Activated naive CD8-positive, alpha-beta T cell treated with anti-CD3 and anti-CD28 coated beads, Interleukin-2, amount 50 U/mL, for 16 hours (primary cell): Measurements from ENCODE around the gene TCAF2.
"Not testable (repeated sequence)": the region's sequence is repeated elsewhere in the genome, so short reads cannot be mapped to it uniquely, and the experiment has no call there.

Source experiments
- DNase-seq: peaks from one replicate; pipeline ENCODE4 v3.0.0-alpha.2; 2020; ENCODE audit warnings: low read depth, low spot score

TCAF2 gene

GRCh38 chr7:143620646-143621045 is at the start of gene TCAF2:
TSS of gene TCAF2 (plus strand) at chr7:143620974.
- peak; percentile 66 for DNase-seq

GRCh38 chr7:143571501-143571900 is 49.3 kb upstream of the TCAF2 start, which contains the start of gene CTAGE15:
TSS of gene CTAGE15 (plus strand) at chr7:143571801. CDS start at chr7:143571818, 17 bp downstream.
- DNase-seq = not testable (repeated sequence)

- not testable (repeated sequence) for DNase-seq
These were observed 32.6 kb upstream of the TCAF2 start for GRCh38 chr7:143588183-143588582.

DNA sequence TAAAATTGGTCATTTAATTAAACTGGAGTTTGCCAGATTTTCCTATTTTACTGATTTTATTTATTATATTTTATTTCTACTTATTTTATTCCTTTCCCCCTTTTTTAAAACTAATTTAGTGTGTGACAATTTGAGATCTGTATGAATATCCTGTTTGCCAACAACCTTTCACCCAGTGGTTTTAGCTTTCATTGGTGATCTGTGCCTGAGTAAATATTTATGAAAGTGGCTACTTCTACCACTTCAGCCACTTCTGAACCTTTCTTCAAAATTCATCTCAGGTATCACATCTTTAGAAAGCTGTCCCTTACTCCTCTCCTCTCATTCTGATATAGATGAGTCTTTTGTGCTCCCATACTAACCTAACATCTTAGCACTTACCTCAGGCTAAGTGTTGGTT is 30.9 kb upstream of the TCAF2 start:
- DNase-seq = not testable (repeated sequence)

- DNase-seq = not testable (repeated sequence)
These were observed 22.7 kb upstream of the TCAF2 start for GRCh38 chr7:143598086-143598485.

- not testable (repeated sequence) for DNase-seq
These were observed 17.2 kb upstream of the TCAF2 start for GRCh38 chr7:143603549-143603948.

GRCh38 chr7:143606088-143606487 is 14.7 kb upstream of the TCAF2 start:
- not testable (repeated sequence) for DNase-seq

DNA sequence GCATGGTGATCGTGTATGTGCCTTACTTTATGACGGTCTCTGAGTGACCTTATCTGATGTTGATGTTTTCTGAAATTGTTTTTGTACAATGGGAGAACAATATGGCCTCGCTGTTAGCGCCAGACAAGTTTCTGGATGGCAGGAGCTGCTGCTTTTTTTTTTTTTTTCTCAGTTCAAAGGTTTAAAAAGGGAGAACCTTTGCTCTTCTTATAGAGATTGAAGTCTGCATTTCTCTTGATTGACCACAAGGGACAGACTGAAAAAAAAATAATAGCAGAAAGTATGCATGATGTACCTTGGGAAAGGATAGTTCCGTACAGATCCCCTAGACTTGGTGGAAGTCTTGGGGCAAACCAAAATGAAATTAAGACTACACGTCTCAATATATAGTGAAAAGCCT is 5.2 kb upstream of the TCAF2 start:
- DNase-seq = not testable (repeated sequence)

DNA sequence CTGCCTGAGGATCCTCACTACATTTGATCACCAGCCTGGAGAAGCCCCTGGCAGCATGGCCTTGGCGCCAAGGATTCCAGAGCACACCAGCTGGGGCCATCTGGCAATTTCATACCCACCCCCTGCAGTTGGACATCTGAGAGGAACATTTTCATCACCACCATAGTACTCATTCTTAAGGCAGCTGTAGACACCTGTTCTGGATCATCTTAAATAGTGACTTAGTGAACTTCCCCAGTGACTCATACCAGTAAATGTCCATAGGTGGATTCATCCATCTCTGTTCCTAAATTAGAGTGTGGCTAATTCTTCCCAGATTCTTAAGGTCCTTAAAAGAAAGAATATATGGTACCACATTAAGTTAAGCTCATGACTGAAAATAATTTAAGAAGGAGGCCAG is 3.6 kb upstream of the TCAF2 start:
- DNase-seq = not testable (repeated sequence)

DNA sequence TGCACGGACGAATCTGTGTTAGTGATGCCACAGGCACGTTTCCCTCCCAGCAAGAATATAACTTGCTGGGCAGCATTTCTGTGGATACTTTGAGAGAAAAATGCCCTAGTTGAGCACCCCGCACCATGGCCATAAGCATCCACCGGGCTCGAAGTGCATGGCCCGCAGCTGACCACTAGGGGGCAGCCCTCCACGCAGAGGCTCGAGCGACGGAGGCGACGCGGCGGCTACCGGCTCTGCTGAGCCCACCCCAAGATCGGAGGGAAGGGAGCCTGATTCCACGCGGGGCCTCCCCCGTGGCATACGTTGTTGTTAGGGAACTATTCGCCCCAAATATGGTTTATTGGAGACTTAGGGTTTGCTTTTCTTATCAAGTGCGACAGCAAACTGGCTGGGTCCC is 716 bp upstream of the TCAF2 start:
- peak; percentile 40 for DNase-seq

- not testable (repeated sequence) for DNase-seq
These were observed 401 bp downstream of the TCAF2 start for GRCh38 chr7:143621175-143621574.

- not testable (repeated sequence) for DNase-seq
These were observed 1.4 kb downstream of the TCAF2 start for GRCh38 chr7:143622130-143622529.

GRCh38 chr7:143630653-143631052 is 9.9 kb downstream of the TCAF2 start:
- not testable (repeated sequence) for DNase-seq

DNA sequence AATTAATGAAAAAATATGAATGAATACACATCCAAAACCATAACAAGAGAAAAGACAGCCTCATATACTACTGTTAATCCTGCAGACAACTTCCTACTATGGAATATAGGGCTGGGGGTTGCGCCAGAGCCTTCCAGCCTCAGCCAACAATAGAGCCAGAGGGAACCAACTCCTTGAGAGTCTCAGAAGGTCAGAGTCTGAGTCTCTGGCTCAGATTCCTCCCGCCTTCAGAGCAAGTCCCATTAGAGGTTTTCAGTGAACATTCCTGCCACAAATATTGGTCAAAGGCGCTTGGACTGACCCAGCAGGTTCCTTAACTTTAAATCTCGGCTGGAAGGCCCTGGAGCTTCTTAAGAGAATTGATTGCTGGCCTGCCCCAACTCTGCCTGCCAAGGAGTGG is 11.7 kb downstream of the TCAF2 start:
- not testable (repeated sequence) for DNase-seq

- not testable (repeated sequence) for DNase-seq
These were observed 12.3 kb downstream of the TCAF2 start for GRCh38 chr7:143633013-143633618.

DNA sequence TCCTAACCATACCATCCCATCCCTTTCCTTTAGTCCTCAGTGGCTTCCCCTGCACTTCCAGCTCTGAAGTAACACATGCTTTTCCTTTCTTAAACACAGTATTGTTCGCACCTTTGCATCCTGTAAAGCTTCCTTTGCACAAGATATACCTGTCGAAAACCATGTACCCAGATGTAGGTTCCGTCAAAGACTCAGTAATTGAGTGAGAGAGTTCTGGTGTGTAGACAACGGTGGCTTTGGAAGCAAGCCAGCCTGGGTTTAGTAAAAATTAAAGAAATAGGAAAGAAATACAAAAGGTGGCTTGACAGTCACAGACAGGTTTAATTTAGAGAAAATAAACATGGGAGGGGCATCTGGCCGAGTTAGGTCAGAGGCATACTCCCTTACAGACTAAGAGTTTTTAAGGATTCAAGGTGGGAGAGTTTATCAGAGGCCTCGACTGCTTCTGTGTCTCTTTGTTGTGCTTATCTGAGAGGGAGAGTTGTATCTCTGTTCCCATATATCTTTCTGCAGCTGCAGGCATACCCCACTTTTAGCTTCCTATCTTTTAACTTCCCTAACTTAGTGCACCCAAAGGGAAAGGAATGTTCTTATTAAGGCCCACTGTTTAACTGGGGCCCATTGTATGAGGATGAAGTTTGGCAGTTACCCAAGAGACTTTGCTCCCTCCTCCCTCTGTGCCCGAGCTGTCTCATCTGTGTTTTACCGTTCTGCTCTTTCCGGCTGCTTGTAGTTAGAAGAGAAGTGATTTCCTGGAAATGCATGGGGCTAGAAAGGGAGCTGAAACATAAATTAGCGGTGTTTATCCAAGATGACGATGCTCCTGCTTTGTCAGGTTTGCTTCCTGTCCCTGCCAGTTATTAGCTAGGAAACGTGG is 14.8 kb downstream of the TCAF2 start:
- DNase-seq = not testable (repeated sequence)

GRCh38 chr7:143639372-143639771 is 18.6 kb downstream of the TCAF2 start:
- DNase-seq = not testable (repeated sequence)

GRCh38 chr7:143640528-143641189 is 19.9 kb downstream of the TCAF2 start:
- not testable (repeated sequence) for DNase-seq

DNA sequence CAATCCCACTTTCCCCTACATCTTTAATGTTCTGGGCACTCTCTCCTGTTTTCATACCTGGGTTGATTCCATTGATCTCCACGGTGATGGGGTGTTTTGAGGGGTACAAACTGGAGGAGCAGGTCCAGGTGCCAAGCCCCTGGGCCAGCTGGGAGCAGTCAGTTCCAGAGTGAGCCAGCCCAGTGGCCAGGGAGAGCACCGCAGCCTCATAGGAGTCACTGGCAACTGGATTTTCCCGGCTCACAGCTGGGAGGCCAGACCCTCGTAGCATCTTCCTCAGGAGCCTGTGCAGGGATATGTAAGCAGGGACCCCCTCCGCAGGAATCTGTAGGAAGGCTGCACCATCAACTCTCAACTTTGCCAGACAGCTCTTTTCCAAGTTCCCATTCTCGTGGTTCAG is 25.8 kb downstream of the TCAF2 start:
- not testable (repeated sequence) for DNase-seq

DNA sequence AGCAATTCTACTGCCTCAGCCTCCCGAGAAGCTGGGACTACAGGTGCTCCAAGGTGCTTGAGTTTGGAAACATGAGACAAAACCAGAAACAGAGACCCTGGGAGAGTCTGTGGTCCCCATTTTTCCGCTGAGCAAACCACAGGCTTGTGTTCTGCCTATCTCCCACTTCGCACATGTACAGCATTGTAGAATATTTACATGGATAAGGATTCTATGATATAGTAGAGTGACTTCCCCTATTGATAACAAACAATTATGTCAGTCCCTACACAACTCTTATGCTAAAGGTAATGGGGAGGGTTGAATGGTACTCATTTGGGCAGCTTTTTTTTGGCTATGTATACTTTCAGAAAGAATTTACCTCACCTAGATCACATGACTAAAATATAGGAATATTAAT is 29.1 kb downstream of the TCAF2 start:
- DNase-seq = not testable (repeated sequence)

GRCh38 chr7:143650447-143650846 is 29.7 kb downstream of the TCAF2 start:
- not testable (repeated sequence) for DNase-seq
